HG03571 (cell line): ENCODE data around the gene ZNF595.
"Not testable (repeated sequence)": the region's sequence is repeated elsewhere in the genome, so short reads cannot be mapped to it uniquely, and the experiment has no call there.

ENCODE experiments used
- ATAC-seq: cut with Tn5 transposase; IDR thresholded peaks from one replicate; pipeline ENCODE4 v1.9.1; 2021; ENCODE audit not compliant: unreplicated experiment

The ZNF595 gene

DNA sequence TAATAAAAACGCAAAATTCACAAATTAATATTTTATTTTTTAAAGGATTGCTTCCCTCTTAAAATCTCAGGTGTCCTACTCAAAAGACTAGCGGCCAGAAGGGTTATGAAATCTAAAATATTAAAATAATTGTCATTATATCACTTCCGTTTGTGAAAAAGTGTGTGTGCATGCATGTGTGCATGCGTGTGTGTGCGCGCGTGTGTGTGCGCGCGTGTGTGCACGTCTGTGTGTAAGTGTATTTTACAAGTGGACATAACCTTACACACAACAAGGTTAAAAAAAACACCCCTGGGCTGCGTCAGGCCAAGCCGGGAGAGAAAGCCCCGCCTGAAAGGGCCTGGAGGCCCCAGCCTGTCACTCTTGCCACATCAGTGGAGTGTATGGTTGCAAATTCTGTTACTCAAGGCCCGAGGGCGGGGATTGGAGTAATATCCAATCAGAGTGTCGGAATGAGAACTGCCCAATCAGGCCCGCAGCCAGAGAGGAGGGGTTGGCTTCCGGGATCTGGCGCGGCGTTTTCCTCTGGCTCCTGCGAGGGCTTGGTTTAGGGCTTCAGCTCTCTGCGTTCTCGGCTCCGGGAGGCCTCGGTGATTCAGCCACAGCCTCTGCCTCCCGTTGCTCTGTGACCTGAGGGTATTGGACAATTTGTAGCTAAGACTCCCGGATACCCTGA is at the start of gene ZNF595:
ZNF595 (plus strand) TSS at position 518 of the 676 bp plus-strand sequence. CDS start 168 bp downstream, outside the sequence.
- ATAC-seq = not testable (repeated sequence)

DNA sequence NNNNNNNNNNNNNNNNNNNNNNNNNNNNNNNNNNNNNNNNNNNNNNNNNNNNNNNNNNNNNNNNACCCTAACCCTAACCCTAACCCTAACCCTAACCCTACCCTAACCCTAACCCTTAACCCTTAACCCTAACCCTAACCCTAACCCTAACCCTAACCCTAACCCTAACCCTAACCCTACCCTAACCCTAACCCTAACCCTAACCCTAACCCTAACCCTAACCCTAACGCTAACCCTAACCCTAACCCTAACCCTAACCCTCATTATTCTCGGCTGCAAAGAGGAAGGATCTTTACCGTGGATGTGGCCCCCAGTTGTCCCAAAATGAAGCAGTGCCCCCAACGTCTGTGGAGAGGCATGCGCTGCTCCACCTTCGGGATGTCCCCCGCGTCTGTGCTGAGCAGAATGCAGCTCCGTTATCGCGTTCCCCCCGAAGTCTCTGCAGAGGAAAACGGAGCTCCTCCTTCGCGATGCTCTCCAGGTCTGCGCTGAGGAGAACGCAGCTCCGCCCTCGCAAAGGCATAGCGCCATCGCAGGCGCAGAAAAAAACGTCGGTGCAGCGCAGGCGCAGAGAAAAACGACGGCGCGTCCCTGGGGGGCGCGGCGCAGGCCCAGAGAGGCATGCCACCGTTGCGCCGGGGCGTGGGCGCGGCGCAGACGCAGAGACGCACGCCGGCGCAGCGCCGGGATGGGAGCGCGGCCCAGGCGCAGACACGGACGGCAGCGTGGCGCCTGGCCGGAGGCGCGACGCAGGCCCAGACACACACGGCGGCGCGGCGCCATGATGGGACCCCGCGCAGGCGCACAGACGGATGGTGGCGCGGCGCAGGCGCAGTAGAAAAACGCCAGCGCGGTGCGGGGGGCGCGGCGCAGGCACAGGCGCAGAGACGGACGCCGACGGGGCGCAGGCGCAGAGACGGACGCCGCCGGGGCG is 42.9 kb upstream of the ZNF595 start:
- not testable (repeated sequence) for ATAC-seq

DNA sequence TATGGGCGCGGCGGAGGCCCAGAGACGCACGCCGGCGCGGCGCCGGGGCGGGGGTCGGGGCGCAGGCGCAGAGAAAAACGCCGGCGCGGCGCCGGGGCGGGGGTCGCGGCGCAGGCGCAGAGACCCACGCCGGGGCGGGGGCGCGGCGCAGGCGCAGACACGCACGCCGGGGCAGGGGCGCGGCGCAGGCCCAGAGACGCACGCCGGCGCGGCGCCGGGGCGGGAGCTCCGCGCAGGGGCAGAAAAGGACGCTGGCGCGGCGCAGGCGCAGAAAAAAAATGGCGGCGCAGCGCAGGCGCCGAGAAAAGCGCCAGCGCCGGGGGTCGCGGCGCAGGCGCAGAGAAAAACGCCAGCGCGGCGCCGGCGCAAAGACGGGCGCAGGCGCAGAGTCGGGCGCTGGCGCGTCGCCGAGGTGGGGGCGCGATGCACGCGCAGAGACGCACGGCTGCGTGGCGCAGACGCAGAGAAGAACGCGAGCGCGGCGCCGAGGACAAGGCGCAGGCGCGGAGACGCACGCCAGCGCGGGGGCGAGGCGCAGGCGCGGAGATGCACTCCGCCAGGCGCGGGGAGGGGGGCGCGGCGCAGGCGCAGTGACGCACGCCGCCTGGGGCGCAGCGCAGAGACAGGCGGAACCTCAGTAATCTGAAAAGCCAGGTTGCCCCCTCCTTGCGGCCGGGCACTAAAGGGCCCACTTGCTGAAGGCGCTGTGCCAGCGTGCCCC is 41.9 kb upstream of the ZNF595 start:
- peak; percentile 8 for ATAC-seq

DNA sequence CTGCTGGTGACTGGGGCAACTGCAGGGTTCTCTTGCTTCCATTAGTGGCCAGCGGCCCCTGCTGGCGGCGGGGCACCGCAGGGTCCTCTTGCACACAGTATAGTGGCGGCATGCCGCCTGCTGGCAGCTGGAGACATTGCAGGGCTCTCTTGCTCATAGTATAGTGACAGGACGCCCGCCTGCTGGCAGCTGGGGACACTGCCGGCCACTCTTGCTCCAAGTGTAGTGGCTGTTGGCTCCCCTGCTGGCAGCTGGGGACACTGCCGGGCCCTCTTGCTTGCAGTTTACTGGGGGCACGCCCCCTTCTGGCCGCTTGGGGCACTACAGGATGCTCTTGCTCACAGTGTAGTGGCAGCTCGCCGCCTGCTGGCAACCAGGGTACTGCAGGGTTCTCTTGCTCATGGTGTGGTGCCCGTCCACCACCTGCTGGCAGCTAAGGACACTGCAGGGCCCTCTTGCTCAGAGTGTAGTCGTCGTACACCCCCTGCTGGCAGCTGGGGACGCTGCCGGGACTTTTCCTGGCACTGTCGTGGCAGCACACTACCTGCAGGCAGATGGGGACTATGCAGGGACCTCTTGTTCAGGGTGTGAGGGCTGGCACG is 41.2 kb upstream of the ZNF595 start:
- peak; percentile 80 for ATAC-seq

DNA sequence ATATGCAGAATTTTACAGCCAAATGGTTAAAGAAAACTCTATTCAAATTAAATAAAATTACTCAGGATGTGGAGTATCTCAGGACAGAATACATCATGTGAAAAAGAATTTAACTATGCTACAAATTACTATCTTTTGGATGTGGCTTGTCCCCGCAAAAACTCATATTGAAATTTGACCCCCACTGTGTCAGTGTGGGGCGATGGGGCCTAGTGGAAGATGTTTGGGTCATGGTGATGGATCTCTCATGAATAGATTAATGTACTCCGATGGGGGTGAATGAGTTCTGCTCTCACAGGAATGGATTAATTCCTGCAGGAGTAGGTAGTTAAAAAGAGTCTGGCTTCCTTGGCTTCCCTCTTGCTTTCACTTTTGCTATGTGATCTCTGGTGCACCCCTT is 35.0 kb upstream of the ZNF595 start:
- not testable (repeated sequence) for ATAC-seq

DNA sequence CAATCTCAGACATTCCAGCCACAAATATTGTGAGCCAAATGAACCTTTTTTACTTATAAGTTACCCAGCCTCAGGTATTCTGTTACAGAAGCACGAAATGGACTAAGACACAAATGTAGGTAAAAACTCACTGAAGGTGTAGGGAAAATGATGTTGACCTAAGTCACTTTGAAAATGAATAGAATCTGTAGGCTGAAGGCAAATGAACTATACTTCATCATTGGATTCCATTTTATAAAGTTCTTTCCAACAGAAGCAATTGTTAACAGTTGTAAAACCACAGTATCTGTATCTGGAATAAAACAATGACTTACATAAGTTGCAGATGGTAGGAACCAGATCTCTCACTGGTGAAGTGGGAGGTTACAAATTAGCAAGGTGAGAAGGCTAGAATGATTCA is 34.5 kb upstream of the ZNF595 start:
- ATAC-seq = not testable (repeated sequence)

DNA sequence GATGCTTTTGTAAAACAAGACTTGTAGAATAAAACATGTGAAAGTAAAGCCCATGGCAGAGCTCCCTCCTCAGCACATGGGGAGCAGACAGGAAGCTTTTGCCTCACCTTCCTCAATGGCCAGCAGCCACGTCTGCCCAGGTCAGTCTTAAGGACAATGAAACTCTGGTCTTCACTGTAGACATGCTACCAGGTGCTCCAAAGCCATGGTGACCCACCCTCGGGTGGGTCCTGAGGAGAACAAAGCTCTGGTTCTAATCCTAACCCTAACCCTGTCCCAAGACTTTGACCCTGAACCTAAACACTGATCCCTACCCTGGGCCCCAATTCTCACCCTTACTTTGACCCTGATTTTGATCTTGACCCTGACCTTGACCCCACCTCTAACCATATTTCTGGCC is 30.2 kb upstream of the ZNF595 start:
- not testable (repeated sequence) for ATAC-seq

DNA sequence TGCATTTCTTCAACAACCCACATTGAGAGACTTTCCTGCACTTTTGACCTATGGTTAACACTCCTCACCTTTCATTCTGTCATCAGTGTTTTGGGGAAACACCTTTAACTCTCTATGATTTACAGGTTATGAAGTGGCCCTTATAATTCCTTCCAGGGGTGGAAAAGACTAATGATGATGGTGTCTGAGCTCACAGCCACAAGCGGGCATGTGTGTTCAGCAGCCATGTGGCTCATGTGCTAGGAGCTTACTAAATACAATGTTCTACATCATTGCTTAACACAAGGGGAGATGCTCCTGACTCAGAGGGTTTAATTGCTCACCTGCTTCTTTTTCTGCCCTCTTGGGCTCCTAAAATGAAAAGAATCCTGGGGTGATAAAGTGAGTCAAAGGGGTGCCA is 28.8 kb upstream of the ZNF595 start:
- ATAC-seq = not testable (repeated sequence)

DNA sequence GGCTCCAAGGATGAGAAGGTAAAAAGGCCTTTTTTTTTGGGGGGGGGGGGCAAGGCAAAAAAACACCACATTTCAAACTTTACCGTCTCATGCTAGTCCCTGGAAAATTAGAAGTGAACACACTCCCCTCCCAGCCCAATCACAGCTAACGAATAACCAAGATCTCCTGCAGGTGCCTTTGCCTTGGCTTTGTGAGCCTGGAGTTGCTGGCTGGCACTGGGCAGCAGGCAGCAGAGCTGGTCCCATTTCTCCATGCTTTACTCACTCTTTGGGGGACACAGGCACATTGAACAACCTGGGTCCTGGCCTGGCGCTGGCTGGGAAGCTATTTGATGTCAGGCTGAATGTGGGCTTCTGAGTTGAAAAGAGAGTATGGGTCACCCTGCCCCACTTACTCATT is 25.6 kb upstream of the ZNF595 start:
- not testable (repeated sequence) for ATAC-seq

DNA sequence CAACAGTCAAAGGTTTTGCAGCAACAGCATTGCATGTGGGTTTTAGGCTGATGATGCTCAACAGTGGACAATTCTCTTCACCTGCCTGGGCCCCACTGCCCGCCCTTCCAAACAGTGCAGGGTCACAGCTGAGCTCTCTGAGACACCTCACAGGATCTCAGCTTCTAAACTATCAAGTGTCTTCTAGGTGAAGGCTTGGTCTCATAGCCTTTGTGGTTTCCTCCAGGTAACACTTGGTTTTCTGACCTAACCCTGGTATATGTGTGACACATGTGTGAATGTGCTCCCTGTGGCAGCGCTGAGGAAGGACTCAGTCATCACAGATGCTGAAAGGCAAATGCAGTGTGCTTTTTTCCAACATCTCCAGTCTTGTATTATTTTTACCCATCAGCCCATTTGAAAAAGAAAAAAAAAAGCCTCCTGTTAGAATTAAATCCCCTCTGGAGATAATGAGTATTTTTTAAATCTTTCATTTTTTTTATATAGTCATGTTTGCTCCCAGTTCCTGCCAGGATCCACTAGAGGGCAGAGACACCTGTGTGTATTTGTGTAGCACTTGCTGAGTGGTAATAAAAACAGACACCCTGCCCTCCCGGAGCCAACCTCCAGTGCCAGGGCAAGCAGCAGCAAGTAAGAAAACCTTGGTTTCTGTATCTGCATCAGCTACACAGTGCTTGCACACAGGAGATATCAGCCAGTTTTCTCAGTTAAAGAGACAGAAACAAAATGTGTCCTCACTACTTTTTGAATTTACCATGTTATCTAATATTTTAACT is 24.2 kb upstream of the ZNF595 start:
- not testable (repeated sequence) for ATAC-seq

DNA sequence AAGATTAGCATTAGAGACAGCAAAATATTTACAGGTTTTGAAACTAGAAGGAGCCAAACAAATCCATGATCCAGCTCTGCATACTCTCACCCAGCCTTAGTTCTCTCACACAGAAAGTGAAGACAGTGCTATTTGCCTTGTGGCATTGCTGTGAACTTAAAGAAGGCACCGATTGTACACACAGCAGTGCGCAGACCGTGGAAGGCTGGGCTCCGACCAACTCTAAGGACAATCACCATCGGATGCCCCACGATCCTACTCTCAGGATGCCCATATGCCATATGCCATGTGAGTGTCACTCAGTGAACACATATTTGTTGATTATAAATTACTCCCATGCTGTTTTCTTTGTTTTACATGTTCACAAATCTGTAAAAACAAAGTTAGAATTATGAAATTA is 19.8 kb upstream of the ZNF595 start:
- ATAC-seq = not testable (repeated sequence)

DNA sequence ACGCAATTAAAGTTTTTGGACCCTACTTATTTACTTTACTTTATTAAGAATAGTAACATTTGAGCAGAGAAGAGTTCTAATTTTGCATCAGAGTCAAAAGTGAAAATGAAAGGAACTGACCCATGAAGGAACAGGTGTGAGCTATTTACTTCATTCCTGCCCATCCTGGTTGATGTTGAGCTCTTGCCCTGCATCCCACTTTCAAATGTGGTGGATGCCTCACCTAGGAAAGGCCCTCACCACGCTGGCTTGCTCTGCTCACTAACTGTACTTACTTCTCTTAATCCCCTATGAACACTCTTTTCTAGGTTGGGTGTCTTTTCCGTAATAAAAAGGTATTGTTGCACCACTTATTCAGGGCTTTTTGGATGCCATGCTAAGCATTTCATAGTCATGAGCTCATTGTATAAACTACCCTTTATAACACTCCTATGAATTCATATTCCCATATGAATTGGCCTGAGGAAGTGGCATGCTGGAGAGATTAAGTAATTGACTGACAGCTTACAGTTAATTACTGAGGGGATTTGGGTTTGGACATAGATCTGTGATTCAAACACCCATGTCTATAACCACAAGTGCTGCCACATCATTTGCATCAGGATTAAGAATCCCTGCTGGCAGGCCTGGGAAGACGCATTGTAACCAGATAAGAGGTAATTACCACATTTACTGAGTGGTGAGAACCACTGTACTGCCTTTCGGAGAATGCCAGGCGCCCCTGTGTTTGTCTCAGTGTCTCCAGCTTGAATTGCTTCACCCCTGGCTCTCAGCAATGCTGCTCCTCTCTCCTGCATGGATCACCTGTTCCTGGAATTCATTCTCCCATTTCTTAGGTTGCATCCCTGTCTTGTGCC is 16.3 kb upstream of the ZNF595 start:
- ATAC-seq = not testable (repeated sequence)

DNA sequence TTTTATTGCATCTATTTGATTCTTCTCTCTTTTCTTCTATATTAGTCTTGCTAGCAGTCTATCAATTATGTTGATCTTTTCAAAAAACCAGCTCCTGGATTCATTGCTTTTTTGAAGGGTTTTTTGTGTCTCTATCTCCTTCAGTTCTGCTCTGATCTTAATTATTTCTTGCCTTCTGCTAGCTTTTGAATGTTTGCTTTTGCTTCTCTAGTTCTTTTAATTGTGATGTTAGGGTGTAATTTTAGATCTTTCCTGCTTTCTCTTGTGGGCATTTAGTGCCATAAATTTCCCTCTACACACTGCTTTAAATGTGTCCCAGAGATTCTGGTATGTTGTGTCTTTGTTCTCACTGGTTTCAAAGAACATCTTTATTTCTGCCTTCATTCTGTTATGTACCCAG is 14.9 kb upstream of the ZNF595 start:
- ATAC-seq = not testable (repeated sequence)

DNA sequence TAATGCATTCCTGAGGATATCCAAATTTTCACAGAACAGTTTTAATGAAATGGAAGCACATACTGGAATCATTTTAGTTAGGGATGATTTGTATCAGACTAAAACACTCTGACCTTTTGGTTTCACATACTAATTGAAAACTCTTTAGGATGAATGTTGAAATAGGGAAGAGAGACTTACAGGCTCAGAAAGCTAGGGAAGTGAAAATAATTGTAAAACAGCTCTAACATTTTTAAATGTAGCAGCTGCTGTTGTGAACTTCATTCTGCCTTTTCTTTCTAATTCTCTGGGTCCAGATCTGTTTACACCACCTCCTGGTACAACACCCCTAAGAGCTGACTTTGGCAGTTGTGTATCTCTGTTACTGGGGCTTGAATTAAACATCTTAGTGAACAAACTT is 9.7 kb upstream of the ZNF595 start:
- ATAC-seq = not testable (repeated sequence)

DNA sequence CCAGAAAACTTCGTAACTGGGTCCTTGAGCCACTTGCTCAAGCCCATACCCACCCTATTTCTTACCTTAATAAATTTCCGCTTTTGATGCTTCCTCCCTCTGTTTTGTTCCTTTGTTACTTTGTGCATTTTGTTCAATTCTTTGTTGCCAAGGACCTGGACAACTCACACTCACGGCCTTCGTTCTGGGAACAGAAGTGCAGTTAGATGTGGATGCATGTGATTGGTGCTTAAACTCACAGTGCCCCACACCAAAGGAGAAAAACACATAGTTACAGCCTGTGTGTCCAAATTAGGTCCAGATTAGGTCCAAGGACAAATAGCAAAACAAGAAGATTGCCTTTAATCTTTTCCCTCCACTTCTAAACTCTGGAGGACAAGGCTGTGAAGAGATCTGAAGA is 1.9 kb upstream of the ZNF595 start:
- ATAC-seq = not testable (repeated sequence)

DNA sequence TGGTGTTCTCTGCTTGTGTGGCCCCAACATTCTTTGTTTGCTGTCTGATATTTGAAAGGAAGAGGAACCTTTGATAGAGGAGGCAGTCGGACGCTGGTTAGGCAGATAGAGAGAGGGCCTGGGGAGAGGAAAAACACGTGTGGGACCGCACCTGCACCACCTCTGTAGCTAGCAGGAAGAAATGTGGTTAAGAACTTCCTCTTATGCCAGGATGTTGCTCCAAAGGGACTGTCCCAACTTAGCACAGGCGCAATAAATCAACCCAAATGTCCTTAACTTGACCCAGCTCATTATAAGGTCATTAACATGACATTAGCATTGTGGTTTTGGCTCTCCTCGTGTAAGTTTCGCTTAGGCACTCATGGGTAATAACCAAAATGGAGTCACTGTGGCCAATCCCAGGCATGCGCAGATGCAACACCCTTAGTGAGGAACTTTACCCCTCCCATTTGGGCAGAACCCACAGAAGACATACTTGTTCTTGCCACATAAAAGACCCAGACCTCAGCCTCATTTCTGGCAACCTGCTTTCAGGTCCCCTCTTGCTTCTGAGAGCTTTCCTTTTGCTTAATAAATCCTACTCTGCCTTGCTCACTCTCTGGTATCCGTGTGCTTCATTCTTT is 1.4 kb upstream of the ZNF595 start:
- ATAC-seq = not testable (repeated sequence)

DNA sequence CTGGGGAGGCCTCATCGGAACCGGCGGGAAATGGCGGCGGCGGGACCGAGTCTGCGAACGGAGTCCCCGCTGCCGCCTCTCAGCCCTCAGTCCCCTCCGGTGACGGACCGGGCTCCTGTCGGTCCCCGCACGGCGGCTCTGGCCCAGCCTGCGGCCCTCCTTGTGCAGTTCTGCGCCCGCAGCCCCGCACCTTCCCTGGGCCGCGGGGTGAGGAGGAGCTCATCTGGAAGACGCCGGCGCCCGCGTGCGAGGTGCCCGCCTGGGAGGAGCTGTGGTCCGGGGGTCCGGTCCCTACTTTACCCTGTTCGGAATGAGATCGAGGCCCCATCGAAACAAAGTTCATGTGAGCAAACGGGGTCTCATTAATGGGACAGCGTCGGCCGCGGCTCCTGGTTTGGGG is 400 bp downstream of the ZNF595 start:
- ATAC-seq = not testable (repeated sequence)

DNA sequence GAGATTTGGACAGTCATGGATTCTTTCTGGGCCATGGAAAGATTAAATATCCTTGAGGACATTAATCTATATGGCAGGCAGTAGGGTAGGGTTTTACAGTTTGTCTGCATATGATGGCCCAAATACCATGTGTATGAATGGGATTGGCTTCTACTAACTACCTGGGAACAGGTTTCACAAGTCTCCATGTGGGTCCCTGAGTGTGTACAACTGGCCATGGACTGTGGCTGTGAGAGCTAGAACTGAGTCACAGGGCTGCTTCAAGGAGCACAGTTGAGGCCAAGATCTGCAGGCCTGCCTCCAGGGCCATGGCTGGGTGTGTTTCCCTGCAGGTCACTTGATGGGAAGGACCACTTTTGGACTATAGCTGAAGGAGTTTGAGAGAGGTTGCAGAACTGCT is 11.6 kb downstream of the ZNF595 start:
- ATAC-seq = not testable (repeated sequence)

DNA sequence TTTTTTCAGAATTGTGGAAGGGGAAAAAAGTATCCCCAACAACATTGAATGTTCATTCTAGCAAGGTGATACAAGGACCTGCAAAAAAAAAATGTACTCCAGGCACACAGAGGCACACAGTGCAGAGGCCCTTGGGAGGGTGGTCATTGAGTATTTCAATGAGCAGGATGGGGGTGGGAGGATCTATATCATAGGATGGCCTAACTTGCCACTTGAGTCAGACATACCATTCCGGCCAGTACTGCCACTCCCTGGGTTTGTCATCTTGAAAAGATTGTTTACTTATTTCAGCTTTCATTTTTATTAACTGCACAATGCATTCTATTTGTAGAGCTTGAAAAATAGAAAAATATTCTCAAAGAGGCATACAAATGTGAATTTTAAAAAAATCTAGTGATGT is 18.7 kb downstream of the ZNF595 start:
- ATAC-seq = no peak
